Gastrocnemius medialis (tissue), 4 donors: ENCODE results near the gene PLCB3. TPM values are rescaled to one million over a fixed set of nuclear protein-coding genes. Genes with fewer than 3 reads are reported as not detected.

Experiments
- ATAC-seq, 2 donors: fragments of 150-250 bp; one replicate each; pipeline ENCODE4 v1.9.1; 2016
- DNase-seq, 2 donors: peaks; one replicate each; pipeline ENCODE4 v3.0.0-alpha.2; 2019
- H3K27ac ChIP-seq, 4 donors: fragments of 200-600 bp; sonication (generic); 1 replicate in 1 of 4; 2 replicates in 3 of 4; pipeline ENCODE4 v1.5.1; 2016 to 2018; ENCODE audit warnings: mild to moderate bottlenecking in 2 of 4, moderate library complexity in 1 of 4
- H3K27me3 ChIP-seq, 3 donors: fragments of 200-600 bp; sonication (generic) in 2 of 3; 1 replicate in 1 of 3; 2 replicates in 2 of 3; pipeline versions ENCODE4 v1.5.1 to v1.6.0; 2016 to 2019; ENCODE audit warnings: mild to moderate bottlenecking in 1 of 3, moderate library complexity in 1 of 3
- H3K36me3 ChIP-seq, 2 donors: fragments of 200-600 bp; sonication (generic) in 1 of 2; one replicate each; pipeline ENCODE4 v1.5.1; 2017 to 2018
- H3K4me1 ChIP-seq, 2 donors: fragments of 200-600 bp; sonication (generic) in 1 of 2; one replicate each; pipeline ENCODE4 v1.5.1; 2016 to 2017; ENCODE audit warnings: mild to moderate bottlenecking in 2 of 2
- H3K4me3 ChIP-seq, 4 donors: fragments of 200-600 bp; sonication (generic) in 3 of 4; 1 replicate in 1 of 4; 2 replicates in 3 of 4; pipeline ENCODE4 v1.5.1; 2016 to 2019; ENCODE audit warnings: mild to moderate bottlenecking in 2 of 4
- H3K9me3 ChIP-seq, 3 donors: fragments of 200-600 bp; sonication (generic) in 2 of 3; 1 replicate in 1 of 3; 2 replicates in 2 of 3; pipeline ENCODE4 v1.5.1; 2016 to 2019
- POLR2A ChIP-seq, 2 donors: fragments of 450-650 bp; IDR thresholded peaks; one replicate each; pipeline ENCODE4 v1.6.1; 2017; ENCODE audit warnings: antibody characterized with exemption in 2 of 2, mild to moderate bottlenecking in 2 of 2, moderate library complexity in 2 of 2
- in situ Hi-C, 4 donors: fragments of 200-750 bp; cut with MboI; loops; one replicate each; pipeline versions ENCODE4 v1.15.0 to v1.8.0; 2017; ENCODE audit warnings: low sequenced_read_pairs in 4 of 4
- intact Hi-C: fragments of 100-400 bp; cut with DNase I; formaldehyde crosslinking; loops from one replicate; pipeline ENCODE4 v1.15.1; 2023; ENCODE audit warnings: low total_unique reads
- total RNA-seq, 4 donors: library from RNA; depleted of rRNA; stranded (reverse); fragments of >200 nt; gene quantifications; one replicate each; pipeline versions ENCODE4 v1.1.0 to v1.2.3, GENCODE V29; 2016
- TF ChIP-seq, protein P1 (sequence below), 5 experiments: fragments of 450-650 bp in 3 of 5; fragments of 200-600 bp in 2 of 5; sonication (generic) in 2 of 5; IDR thresholded peaks in 4 of 5; conservative IDR thresholded peaks in 1 of 5; 1 replicate in 4 of 5; 2 replicates in 1 of 5; pipeline ENCODE4 v1.5.1; 2016 to 2019; ENCODE audit warnings: antibody characterized with exemption in 5 of 5, mild to moderate bottlenecking in 3 of 5, moderate library complexity in 3 of 5

Gene PLCB3
- total RNA-seq, 4 donors from 2014 or later = 4.7 to 9.7 (median 6.2) TPM

DNA sequence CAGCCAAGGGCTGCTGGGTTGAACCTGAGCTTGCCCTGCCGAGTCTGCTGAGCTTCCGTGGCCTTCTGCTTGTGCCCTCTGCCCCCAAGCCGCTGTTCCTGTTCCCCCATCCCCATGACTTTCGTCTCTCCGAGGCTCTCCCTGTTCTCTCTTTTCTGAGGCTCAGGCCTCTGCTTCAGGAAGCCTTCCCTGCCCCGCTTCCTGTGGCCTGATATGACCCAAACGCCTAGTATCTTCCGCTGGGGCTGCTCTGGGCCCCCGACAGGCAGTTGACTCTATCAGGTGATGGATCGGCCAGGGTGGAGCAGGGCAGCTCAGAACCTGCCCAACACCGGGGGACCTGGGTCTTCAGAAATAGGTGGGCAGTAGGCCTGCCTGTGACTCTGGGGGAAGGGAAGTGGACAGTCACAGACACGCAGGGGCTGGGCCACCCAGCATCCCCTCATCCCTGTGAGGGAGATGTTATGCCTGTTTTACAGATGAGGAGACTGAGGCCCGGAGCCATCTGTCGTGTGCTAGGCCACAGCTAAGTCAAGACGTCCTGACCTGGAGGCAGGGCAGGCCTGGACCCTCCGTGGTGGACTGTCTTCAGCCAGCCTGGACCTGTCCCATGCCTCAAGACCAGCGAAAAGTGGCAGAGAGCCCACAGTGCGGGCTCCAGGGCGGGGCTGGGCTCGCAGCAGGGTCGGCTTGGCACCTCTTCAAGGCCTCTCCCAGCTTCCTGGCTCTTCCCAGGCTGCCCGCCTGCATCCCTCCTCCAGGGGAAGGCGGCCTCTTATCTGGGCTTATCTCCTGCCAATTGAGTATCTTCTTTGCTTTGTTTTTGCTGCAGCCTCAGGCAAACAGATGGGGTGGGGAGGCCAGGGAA lies 16.9 kb downstream of the PLCB3 start:
- DNase-seq = peak in 1 of 2 donors; percentile 44
- in situ Hi-C loops = no loop called here
- intact Hi-C loops = no loop called here

DNA sequence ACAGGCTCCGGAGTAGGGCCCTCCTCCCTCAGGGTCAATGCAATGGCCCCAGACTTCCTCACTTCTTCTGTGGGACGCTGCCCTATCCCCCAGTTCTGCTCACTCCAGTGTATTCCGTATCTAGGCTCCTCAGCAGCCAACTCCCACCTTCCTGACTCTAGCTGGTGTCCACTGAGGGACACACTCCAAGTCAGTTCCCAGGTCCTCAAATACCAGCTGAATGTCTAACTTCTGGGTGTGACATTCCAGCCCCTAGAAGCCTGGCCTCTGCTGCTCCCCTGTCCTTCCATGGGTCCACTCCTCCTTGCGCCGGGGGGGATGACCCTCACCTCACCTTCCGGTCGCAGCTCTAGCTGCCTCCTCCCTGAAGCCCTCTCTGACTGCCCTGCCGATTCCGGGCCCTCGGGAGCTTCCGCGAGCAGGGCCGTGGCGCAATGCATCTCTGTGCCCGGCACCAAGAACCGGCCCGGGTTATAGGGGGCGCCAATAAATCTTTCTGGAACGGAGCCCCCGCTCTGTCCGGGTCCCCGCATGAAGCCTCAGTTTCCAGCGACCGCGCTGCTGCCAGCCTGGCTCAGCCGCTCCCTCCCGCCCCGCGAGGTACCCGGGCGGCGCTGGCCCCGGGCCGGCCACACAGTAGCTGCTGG lies 17.7 kb downstream of the PLCB3 start:
- ATAC-seq (peak; percentile 1 to 25), DNase-seq (peak in 1 of 2 donors; percentile 72)
- Histone ChIP-seq H3K27ac (peak overlapping the region; percentile 94 to 99 (median 98)), H3K27me3 (no peaks in the 10 kb centered on the region), H3K36me3 (peaks cover 0 to 12% of the 10 kb centered on the region in 2 donors), H3K9me3 (no peaks in the 10 kb centered on the region), H3K4me3 (peak overlapping the region; percentile 82 to 98 (median 92)), H3K4me1 (peaks cover 22% of the 10 kb centered on the region in 2 donors)
- in situ Hi-C loops = no loop called here
- intact Hi-C loops = loop anchor here (1.0 kb wide), 2 partner anchors 18 to 65 kb away; partner anchors contain the start of gene PLCB3
- TF ChIP-seq, protein P1, sequence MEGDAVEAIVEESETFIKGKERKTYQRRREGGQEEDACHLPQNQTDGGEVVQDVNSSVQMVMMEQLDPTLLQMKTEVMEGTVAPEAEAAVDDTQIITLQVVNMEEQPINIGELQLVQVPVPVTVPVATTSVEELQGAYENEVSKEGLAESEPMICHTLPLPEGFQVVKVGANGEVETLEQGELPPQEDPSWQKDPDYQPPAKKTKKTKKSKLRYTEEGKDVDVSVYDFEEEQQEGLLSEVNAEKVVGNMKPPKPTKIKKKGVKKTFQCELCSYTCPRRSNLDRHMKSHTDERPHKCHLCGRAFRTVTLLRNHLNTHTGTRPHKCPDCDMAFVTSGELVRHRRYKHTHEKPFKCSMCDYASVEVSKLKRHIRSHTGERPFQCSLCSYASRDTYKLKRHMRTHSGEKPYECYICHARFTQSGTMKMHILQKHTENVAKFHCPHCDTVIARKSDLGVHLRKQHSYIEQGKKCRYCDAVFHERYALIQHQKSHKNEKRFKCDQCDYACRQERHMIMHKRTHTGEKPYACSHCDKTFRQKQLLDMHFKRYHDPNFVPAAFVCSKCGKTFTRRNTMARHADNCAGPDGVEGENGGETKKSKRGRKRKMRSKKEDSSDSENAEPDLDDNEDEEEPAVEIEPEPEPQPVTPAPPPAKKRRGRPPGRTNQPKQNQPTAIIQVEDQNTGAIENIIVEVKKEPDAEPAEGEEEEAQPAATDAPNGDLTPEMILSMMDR (IDR thresholded peaks at IDR 0.05 in 4 of 5, conservative IDR thresholded peaks at IDR 0.05 in 1 of 5) = no peak
- no peak for TF ChIP-seq POLR2A (IDR thresholded peaks at IDR 0.05)

More for the DNA sequence above, 16.9 kb downstream of the PLCB3 start:
- no peaks in the 10 kb centered on the region for H3K9me3 ChIP-seq
- H3K27me3 ChIP-seq = no peaks in the 10 kb centered on the region
- H3K36me3 ChIP-seq = peaks cover 0 to 15% of the 10 kb centered on the region in 2 donors
- H3K4me3 ChIP-seq = peak overlapping the region; percentile 82 to 98 (median 92)
- ATAC-seq = no peak
- peaks cover 22% of the 10 kb centered on the region in 2 donors for H3K4me1 ChIP-seq
- TF ChIP-seq, protein P1 (IDR thresholded peaks at IDR 0.05 in 4 of 5, conservative IDR thresholded peaks at IDR 0.05 in 1 of 5) = no peak
- no peak for TF ChIP-seq POLR2A (IDR thresholded peaks at IDR 0.05)
- H3K27ac ChIP-seq = peak overlapping the region; percentile 94 to 99 (median 98)

DNA sequence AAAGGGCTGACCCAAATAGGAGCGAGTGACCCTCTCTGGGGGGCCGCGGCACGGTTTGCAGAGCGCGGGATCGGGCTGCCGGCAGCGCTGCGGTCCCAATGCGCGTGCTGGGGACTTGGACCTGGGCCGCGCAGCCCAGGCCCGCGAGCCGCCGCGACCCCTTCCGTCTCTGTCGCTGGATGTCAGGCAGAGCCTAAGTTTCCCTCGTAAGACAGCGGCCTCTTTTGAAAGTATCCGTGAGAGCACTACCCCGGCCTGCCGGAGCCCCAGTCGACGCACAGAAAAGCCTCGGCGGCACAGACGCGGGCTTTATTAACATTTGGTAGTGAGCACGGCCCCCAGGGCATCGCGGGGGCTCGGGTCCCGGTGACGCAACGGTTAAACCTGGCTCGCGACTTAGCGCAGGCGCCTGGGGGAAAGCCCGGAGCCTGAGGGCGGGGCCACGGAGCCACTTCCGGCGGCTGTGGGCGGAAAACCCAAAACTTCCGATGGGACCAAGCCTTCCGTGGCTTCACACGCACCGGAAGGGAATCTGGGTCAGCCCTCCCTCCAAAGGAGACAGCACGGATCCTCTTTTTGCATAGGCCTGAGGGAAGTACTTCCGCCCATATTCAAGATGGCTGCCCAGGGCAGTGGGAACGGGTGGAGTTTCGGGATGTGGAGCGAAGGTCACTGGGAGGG lies 18.4 kb downstream of the PLCB3 start:
- peaks cover 22% of the 10 kb centered on the region in 2 donors for H3K4me1 ChIP-seq
- intact Hi-C loops = loop anchor here (1.0 to 5.0 kb wide), 7 partner anchors 15 to 82 kb away; partner anchors contain the start of genes BAD, FKBP2, PLCB3 and STIP1

More for the DNA sequence above, 18.4 kb downstream of the PLCB3 start:
- in situ Hi-C loops = no loop called here
- TF ChIP-seq, protein P1 (IDR thresholded peaks at IDR 0.05 in 4 of 5, conservative IDR thresholded peaks at IDR 0.05 in 1 of 5) = peak in 3 of 5 experiments; percentile 11 to 22 (median 16)
- TF ChIP-seq POLR2A (IDR thresholded peaks at IDR 0.05) = peak; percentile 35 to 47
- Histone ChIP-seq H3K27ac (peak overlapping the region; percentile 94 to 99 (median 98)), H3K4me3 (peak overlapping the region; percentile 82 to 100 (median 93)), H3K27me3 (no peaks in the 10 kb centered on the region), H3K36me3 (peaks cover 0 to 12% of the 10 kb centered on the region in 2 donors), H3K9me3 (no peaks in the 10 kb centered on the region)
- peak; percentile 99 for DNase-seq
- peak; percentile 84 to 91 for ATAC-seq
